Suprapubic skin (tissue), 4 donors: ENCODE measurements around the gene BBS1.

Experiments used
- POLR2A ChIP-seq, 2 donors: fragments of 450-650 bp; IDR thresholded peaks; one replicate each; pipeline ENCODE4 v1.6.1; 2017; ENCODE audit warnings: antibody characterized with exemption in 2 of 2, mild to moderate bottlenecking in 2 of 2, moderate library complexity in 2 of 2
- POLR2AphosphoS5 ChIP-seq, 3 donors: sonication (generic); formaldehyde crosslinking; IDR thresholded peaks; one replicate each; pipeline ENCODE4 v1.6.1; 2017; ENCODE audit warnings: antibody characterized with exemption in 3 of 3

DNA sequence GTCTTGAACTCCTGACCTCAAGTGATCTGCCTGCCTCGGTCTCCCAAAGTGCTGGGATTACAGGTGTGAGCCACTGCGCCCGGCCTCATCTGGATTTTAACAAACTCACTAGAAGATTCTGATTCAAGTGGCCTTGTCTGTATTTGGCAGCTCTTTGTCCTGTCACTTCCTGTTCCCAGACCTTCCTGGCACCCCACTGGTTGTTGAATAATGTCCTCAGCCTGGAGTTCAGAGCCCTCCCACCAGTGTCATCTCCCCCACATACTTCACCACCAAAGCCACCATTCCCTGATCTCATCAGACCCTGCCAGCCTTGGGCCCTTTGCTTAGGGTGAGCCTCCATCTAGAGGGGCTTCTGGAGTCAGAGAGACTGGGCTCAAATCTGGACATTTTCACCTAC, 40.4 kb upstream of the BBS1 start:
- no peak for TF ChIP-seq POLR2A (IDR thresholded peaks at IDR 0.05)
- TF ChIP-seq POLR2AphosphoS5 (IDR thresholded peaks at IDR 0.05), result no peak
